HL-60/S4 (cell line): ENCODE data around the gene UTS2R.
"Not testable (repeated sequence)": the region's sequence is repeated elsewhere in the genome, so short reads cannot be mapped to it uniquely, and the experiment has no call there.

ENCODE experiments used
- in situ Hi-C: fragments of 300-500 bp; cut with MboI; formaldehyde crosslinking; loops from 2 replicates; pipeline ENCODE4 v1.14.3; 2022; ENCODE audit warnings: low sequenced_read_pairs

UTS2R gene

GRCh38 chr17:82403662-82404660 lies 32.4 kb downstream of the UTS2R start:
- in situ Hi-C loops: no loop called here

GRCh38 chr17:82405051-82405450 lies 33.5 kb downstream of the UTS2R start:
- in situ Hi-C loops: no loop called here

- in situ Hi-C loops: no loop called here
Measured at GRCh38 chr17:82406131-82406671, 34.6 kb downstream of the UTS2R start.

GRCh38 chr17:82407255-82407654 lies 35.7 kb downstream of the UTS2R start:
- in situ Hi-C loops: no loop called here

GRCh38 chr17:82408288-82408937 lies 36.8 kb downstream of the UTS2R start:
- in situ Hi-C loops: no loop called here

- in situ Hi-C loops: no loop called here
Measured at GRCh38 chr17:82408938-82409318, 37.4 kb downstream of the UTS2R start.

GRCh38 chr17:82410014-82410716 lies 38.6 kb downstream of the UTS2R start:
- in situ Hi-C loops: no loop called here

GRCh38 chr17:82411396-82412053 lies 40.0 kb downstream of the UTS2R start:
- in situ Hi-C loops: no loop called here

GRCh38 chr17:82412081-82412480 lies 40.5 kb downstream of the UTS2R start:
- in situ Hi-C loops: not testable (repeated sequence)

GRCh38 chr17:82412535-82413520 lies 41.3 kb downstream of the UTS2R start:
- in situ Hi-C loops: no loop called here

- in situ Hi-C loops: no loop called here
Measured at GRCh38 chr17:82414548-82415281, 43.1 kb downstream of the UTS2R start.

GRCh38 chr17:82415336-82415735 lies 43.8 kb downstream of the UTS2R start:
- in situ Hi-C loops: no loop called here

GRCh38 chr17:82415786-82416185 lies 44.2 kb downstream of the UTS2R start:
- in situ Hi-C loops: no loop called here

GRCh38 chr17:82416264-82416663 lies 44.7 kb downstream of the UTS2R start:
- in situ Hi-C loops: no loop called here

GRCh38 chr17:82416771-82417170 lies 45.2 kb downstream of the UTS2R start:
- in situ Hi-C loops: no loop called here

- in situ Hi-C loops: no loop called here
Measured at GRCh38 chr17:82418001-82418986, 46.7 kb downstream of the UTS2R start, which contains the start of the genes HEXD and OGFOD3. TSS of gene HEXD (plus strand) at chr17:82418347. CDS start at chr17:82419800, 1,453 bp downstream. TSS of gene OGFOD3 (minus strand) at chr17:82418586. CDS start at chr17:82418485, 101 bp downstream.

GRCh38 chr17:82419540-82419939 lies 48.0 kb downstream of the UTS2R start:
- in situ Hi-C loops: no loop called here
